Esophagus muscularis mucosa (tissue), 3 donors: Measurements from ENCODE around the gene CSMD2.

Experiments
- POLR2A ChIP-seq: fragments of 450-650 bp; IDR thresholded peaks from one replicate; pipeline ENCODE4 v1.6.1; 2017; ENCODE audit warnings: antibody characterized with exemption, moderate library complexity, mild to moderate bottlenecking, low read depth
- POLR2AphosphoS5 ChIP-seq, 2 donors: sonication (generic); formaldehyde crosslinking; IDR thresholded peaks; one replicate each; pipeline ENCODE4 v1.6.1; 2017; ENCODE audit warnings: antibody characterized with exemption in 2 of 2
- TF ChIP-seq, protein P1 (sequence below), 3 experiments: fragments of 200-600 bp in 2 of 3; fragments of 450-650 bp in 1 of 3; sonication (generic) in 2 of 3; IDR thresholded peaks; one replicate each; pipeline ENCODE4 v1.5.1; 2017 to 2019; ENCODE audit warnings: antibody characterized with exemption in 3 of 3, mild to moderate bottlenecking in 2 of 3, moderate library complexity in 1 of 3

DNA sequence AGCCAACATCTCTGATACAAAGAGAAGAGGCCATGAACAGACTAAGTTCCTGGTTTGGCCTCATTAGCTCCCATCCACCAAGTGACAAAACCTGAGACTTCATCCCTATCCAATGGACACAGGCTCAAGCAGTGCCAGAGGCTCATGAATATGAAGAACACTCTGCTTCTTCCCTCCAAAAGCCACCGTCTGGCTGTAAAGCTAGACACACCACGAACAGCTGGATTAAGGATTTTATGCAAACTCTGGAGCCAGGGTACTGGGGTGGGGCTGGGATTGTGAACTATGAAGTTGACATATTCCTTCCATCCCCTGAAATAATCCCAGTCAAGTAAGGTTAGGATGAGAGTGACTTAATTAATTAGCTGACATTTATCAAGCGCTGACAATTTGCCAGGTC is 139.4 kb downstream of the CSMD2 start:
- TF ChIP-seq, protein P1, sequence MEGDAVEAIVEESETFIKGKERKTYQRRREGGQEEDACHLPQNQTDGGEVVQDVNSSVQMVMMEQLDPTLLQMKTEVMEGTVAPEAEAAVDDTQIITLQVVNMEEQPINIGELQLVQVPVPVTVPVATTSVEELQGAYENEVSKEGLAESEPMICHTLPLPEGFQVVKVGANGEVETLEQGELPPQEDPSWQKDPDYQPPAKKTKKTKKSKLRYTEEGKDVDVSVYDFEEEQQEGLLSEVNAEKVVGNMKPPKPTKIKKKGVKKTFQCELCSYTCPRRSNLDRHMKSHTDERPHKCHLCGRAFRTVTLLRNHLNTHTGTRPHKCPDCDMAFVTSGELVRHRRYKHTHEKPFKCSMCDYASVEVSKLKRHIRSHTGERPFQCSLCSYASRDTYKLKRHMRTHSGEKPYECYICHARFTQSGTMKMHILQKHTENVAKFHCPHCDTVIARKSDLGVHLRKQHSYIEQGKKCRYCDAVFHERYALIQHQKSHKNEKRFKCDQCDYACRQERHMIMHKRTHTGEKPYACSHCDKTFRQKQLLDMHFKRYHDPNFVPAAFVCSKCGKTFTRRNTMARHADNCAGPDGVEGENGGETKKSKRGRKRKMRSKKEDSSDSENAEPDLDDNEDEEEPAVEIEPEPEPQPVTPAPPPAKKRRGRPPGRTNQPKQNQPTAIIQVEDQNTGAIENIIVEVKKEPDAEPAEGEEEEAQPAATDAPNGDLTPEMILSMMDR (IDR thresholded peaks at IDR 0.05) = no peak
- TF ChIP-seq POLR2AphosphoS5 (IDR thresholded peaks at IDR 0.05) (no peak), POLR2A (no peak)
